ENCODE data around the gene KAT8.
"Not testable (repeated sequence)": the region's sequence is repeated elsewhere in the genome, so short reads cannot be mapped to it uniquely, and the experiment has no call there.

The KAT8 gene

DNA sequence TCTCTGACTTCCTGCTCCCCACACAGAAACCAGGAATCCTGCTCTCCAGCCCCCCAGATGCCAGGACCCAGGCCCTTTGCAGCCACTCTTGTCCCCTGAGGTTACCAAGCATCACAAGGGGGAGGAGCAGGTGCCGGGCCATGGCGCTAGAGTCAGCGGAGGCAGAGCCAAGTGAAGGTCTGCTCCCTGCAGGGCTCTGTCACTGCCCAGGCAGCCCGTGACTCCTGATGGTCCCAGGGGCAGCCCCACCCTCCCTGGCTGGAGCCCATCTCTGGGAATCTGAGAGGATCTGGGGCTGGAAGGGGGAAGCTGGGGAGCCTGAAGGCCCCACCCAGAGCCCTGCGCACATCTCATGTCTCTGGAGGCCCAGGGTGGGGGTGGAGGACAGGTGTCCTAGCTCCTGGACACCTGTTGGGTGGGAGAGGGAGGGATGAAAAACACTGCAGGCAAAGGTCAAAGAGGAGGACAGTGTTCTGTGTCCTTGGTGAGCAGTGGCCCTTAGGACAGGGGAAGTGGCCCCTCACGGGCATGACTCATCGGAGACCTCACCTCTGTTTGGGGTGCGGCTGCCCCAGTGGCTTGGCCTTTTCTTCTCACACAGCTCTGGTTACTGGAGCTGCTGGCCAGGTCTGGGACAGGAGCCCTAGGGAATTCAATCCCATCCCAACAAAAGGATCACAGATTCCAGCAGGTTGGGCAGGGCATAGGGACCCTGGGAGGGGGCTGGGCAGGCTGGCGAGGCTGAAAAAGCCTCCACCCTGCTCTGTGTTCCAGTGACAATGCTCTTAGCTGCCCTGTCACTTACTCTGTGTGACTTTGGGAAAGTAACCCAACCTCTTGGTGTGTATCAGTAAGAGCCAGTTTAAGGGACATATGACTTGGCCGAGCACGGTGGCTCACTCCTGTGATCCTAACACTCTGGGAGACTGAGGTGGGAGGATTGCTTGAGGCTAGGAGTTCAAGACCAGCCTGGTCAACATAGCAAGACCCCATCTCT, 32.7 kb downstream of the KAT8 start, which contains the start of gene PRSS36:
PRSS36 (minus strand) TSS at position 173 of the 997 bp plus-strand sequence; CDS start at position 142, 31 bp downstream.
- DNase-seq = no peak

DNA sequence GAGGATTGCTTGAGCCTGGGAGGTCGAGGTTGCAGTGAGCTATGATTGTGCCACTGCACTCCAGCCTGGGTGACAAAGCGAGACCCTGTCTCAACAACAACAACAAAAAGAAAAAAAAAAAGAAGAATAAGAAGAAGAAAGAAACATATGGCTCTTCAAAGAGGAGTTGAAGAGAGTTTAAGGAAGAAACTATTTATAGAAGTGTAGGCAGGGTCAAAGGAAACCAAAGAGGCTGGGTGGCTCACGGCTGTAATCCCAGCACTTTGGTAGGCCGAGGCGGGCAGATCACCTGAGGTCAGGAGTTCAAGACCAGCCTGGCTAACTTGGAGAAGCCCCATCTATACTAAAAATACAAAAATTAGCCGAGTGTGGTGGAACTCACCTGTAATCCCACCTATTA, 33.5 kb downstream of the KAT8 start:
- DNase-seq = not testable (repeated sequence)

- DNase-seq = no peak
These were observed 39.7 kb downstream of the KAT8 start for GRCh38 chr16:31157136-31157535.

- no peak for DNase-seq
These were observed 49.9 kb downstream of the KAT8 start for GRCh38 chr16:31167315-31167714.

DNA sequence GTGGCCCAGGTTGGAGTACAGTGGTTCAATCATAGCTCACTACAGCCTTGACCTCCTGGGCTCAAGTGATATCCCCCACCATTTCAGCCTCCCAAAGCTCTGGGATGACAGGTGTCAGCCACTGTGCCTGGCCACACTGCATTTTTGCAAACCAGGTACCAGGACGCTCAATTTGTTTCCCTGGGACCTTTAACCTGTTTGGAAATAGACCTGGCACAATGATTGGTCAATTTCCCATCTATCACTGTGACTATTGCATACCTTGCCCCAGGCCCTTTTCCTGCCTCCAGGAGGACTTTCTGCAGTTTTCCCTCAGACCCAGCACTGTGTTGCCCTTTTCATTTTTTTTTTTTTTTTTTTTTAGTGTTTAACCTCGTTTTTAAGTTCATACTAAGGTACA, 51.4 kb downstream of the KAT8 start:
- DNase-seq = no peak

DNA sequence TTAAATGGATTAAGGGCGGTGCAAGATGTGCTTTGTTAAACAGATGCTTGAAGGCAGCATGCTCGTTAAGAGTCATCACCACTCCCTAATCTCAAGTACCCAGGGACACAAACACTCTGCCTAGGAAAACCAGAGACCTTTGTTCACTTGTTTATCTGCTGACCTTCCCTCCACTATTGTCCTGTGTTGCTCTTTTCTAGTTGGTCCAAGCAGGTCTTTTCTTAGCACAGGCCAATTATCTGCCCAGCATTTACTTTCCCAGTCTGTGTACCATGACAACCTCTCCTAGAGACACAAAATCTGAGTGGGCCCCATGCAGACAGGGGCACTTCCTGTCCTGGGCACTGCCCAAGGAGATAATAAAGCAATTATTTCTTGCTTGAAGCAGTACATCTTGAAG, 52.6 kb downstream of the KAT8 start:
- DNase-seq = not testable (repeated sequence)

GRCh38 chr16:31177136-31177535, 59.7 kb downstream of the KAT8 start:
- peak; percentile 66 for DNase-seq

GRCh38 chr16:31179219-31179746, 61.8 kb downstream of the KAT8 start:
- DNase-seq = no peak

GRCh38 chr16:31179747-31180459, 62.4 kb downstream of the KAT8 start, which contains the start of gene FUS:
FUS (plus strand) TSS chr16:31180139; CDS start chr16:31180215, 76 bp downstream.
- peak; percentile 93 for DNase-seq
